G401.6 (cell line): ENCODE data around the gene MRPS33.
"Not testable (repeated sequence)": the region's sequence is repeated elsewhere in the genome, so short reads cannot be mapped to it uniquely, and the experiment has no call there.

Experiments used
- FAIRE-seq: peaks from 2 replicates; lab custom pipeline; 2012; peaks lifted over from hg19 to GRCh38; lab: Jason Lieb, UNC

MRPS33 gene

GRCh38 chr7:141014524-141015395, at the start of gene MRPS33:
TSS of gene MRPS33 (minus strand) at chr7:141014952. CDS start at chr7:141010633, 4,319 bp downstream.
- FAIRE-seq = peak; percentile 91

- no peak for FAIRE-seq
These were observed 43.0 kb upstream of the MRPS33 start for GRCh38 chr7:141057788-141058187.

GRCh38 chr7:141055146-141055545, 40.4 kb upstream of the MRPS33 start:
- no peak for FAIRE-seq

GRCh38 chr7:141053626-141054025, 38.9 kb upstream of the MRPS33 start:
- no peak for FAIRE-seq

- no peak for FAIRE-seq
These were observed 31.3 kb upstream of the MRPS33 start for GRCh38 chr7:141045842-141046620.

- no peak for FAIRE-seq
These were observed 30.5 kb upstream of the MRPS33 start for GRCh38 chr7:141045126-141045841.

GRCh38 chr7:141043616-141044015, 28.9 kb upstream of the MRPS33 start:
- FAIRE-seq = peak; percentile 30

- FAIRE-seq = no peak
These were observed 27.8 kb upstream of the MRPS33 start for GRCh38 chr7:141042222-141043193.

GRCh38 chr7:141039376-141039775, 24.6 kb upstream of the MRPS33 start:
- no peak for FAIRE-seq

GRCh38 chr7:141038100-141038499, 23.3 kb upstream of the MRPS33 start:
- FAIRE-seq = not testable (repeated sequence)

GRCh38 chr7:141032539-141033323, 18.0 kb upstream of the MRPS33 start:
- not testable (repeated sequence) for FAIRE-seq

- no peak for FAIRE-seq
These were observed 14.0 kb upstream of the MRPS33 start for GRCh38 chr7:141028767-141029166.

GRCh38 chr7:141027043-141027442, 12.3 kb upstream of the MRPS33 start:
- FAIRE-seq = no peak

- no peak for FAIRE-seq
These were observed 9.9 kb upstream of the MRPS33 start for GRCh38 chr7:141024668-141025067.

GRCh38 chr7:141023295-141023694, 8.5 kb upstream of the MRPS33 start:
- FAIRE-seq = no peak

- no peak for FAIRE-seq
These were observed 2.8 kb upstream of the MRPS33 start for GRCh38 chr7:141017555-141017954.

- no peak for FAIRE-seq
These were observed 1.6 kb upstream of the MRPS33 start for GRCh38 chr7:141016349-141016748.

GRCh38 chr7:141014125-141014523, 628 bp downstream of the MRPS33 start:
- FAIRE-seq = no peak

GRCh38 chr7:141013345-141013715, 1.4 kb downstream of the MRPS33 start:
- FAIRE-seq = no peak

- no peak for FAIRE-seq
These were observed 1.9 kb downstream of the MRPS33 start for GRCh38 chr7:141012696-141013344.
